Mesothelial cell of epicardium (in vitro differentiated cells): Measurements from ENCODE around the gene SYNDIG1. TPM values are rescaled to one million over a fixed set of nuclear protein-coding genes. Genes with fewer than 3 reads are reported as not detected.

ENCODE experiments used
- DNase-seq, 2 experiments: peaks; one replicate each; pipeline ENCODE4 v3.0.0; 2021; ENCODE audit warnings: low spot score in 2 of 2; ENCODE audit not compliant: unreplicated experiment in 2 of 2
- H3K27ac Mint-ChIP-seq: 2 replicates; pipeline ENCODE4 v1.8.0; 2021; ENCODE audit warnings: mixed read lengths
- H3K27me3 Mint-ChIP-seq: 2 replicates; pipeline ENCODE4 v1.8.0; 2021; ENCODE audit warnings: low read depth, mixed read lengths
- H3K36me3 Mint-ChIP-seq: 2 replicates; pipeline ENCODE4 v1.8.0; 2021; ENCODE audit warnings: mixed read lengths
- H3K4me1 Mint-ChIP-seq: 2 replicates; pipeline ENCODE4 v1.8.0; 2021; ENCODE audit warnings: mixed read lengths
- H3K4me3 Mint-ChIP-seq: 2 replicates; pipeline ENCODE4 v1.8.0; 2021; ENCODE audit warnings: mild to moderate bottlenecking, moderate library complexity, mixed read lengths
- H3K9me3 Mint-ChIP-seq: 2 replicates; pipeline ENCODE4 v1.8.0; 2021; ENCODE audit warnings: mixed read lengths
- total RNA-seq: library from RNA; stranded (reverse); gene quantifications from 3 replicates; pipeline ENCODE4 v1.2.1, GENCODE V29; 2021
- TF ChIP-seq, protein P1 (sequence below): fragments of 200-600 bp; sonication (generic); IDR thresholded peaks from one replicate; pipeline ENCODE4 v1.5.0; 2021; ENCODE audit warnings: antibody characterized with exemption; ENCODE audit not compliant: unreplicated experiment

Gene SYNDIG1
- total RNA-seq, 1 donor from 2014 or later = 0.80 TPM

DNA sequence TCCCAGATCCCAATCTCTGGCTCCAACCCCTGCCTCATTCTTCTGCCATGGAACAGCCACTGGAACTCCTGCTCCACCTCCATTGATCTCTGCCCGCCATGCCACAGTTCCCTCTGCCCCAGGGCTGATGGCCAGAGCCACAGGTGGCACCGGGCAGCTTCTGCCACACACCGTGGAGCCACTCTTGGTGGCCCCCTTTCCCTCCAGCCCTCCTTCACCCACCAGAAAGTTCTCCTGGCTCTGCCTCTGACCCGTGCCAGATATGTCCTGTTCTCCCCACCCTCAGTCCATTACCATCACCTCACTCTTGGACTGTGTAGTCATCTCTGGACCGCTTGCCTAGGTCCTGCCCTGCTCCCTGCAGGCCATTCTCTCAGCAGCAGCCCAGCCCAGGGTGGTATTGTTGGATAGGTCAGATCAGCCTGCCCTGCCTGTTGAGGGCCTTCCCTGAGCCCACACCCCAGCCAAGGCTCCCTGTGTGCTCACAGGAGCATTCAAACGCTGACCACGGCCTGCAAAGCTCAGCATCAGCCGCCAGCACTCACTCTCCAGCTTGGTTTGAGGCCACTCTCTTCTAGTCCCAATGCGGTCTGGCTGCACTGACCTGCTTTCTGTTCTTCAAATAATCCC lies 16.8 kb upstream of the SYNDIG1 start:
- peaks cover 28% of the 10 kb centered on the region for H3K27me3 Mint-ChIP-seq
- DNase-seq = no peak
- no peaks in the 10 kb centered on the region for H3K36me3 Mint-ChIP-seq
- no peaks in the 10 kb centered on the region for H3K9me3 Mint-ChIP-seq
- no peak overlapping the region for H3K27ac Mint-ChIP-seq
- TF ChIP-seq, protein P1, sequence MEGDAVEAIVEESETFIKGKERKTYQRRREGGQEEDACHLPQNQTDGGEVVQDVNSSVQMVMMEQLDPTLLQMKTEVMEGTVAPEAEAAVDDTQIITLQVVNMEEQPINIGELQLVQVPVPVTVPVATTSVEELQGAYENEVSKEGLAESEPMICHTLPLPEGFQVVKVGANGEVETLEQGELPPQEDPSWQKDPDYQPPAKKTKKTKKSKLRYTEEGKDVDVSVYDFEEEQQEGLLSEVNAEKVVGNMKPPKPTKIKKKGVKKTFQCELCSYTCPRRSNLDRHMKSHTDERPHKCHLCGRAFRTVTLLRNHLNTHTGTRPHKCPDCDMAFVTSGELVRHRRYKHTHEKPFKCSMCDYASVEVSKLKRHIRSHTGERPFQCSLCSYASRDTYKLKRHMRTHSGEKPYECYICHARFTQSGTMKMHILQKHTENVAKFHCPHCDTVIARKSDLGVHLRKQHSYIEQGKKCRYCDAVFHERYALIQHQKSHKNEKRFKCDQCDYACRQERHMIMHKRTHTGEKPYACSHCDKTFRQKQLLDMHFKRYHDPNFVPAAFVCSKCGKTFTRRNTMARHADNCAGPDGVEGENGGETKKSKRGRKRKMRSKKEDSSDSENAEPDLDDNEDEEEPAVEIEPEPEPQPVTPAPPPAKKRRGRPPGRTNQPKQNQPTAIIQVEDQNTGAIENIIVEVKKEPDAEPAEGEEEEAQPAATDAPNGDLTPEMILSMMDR = no peak
- H3K4me1 Mint-ChIP-seq = no peaks in the 10 kb centered on the region
- H3K4me3 Mint-ChIP-seq = no peak overlapping the region

DNA sequence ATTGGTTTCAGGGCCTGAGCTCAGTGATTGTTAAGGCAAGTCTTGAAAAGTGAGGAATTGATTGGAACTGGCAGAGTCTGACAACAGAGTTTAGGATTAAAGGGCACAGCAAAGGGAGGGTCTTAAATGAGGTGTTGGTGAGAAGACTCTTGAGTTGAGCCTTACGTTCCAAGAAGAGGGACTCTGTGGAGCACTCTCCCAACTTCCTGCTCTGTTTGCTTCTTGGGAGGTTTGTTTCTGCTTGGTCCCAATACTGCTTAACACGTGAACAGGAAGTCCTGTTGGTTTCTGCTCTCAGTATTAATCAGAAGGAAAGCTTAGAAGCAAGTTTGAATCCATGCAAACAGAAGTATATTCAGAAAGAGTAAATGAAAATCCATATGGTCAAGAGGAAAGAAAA lies 15.6 kb upstream of the SYNDIG1 start:
- TF ChIP-seq, protein P1 = no peak
- no peak for DNase-seq
- Mint-ChIP-seq H3K9me3 (no peaks in the 10 kb centered on the region), H3K27me3 (peaks cover 34% of the 10 kb centered on the region), H3K27ac (no peak overlapping the region), H3K36me3 (no peaks in the 10 kb centered on the region), H3K4me3 (no peak overlapping the region), H3K4me1 (no peaks in the 10 kb centered on the region)

DNA sequence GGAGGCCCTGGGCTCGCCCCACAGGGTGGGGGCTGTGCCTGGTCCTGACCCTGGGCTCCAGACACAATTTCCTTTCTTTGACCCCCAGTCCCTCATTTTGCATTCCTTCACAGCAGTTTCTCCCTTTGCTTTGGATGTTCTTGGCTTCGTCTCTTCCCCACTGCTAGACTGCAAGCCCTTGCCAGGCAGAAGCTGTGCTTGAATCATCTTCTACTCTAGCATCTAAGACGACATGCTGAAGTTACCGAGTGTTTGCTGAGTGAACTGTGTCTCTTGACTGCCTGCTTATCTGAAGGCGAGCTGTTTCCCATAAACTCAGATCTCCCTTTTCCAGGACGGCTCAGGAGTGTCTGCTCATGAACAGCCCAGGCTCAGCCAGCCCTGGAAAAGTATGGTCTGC lies 14.3 kb upstream of the SYNDIG1 start:
- DNase-seq = no peak
- Mint-ChIP-seq H3K4me3 (no peak overlapping the region), H3K9me3 (no peaks in the 10 kb centered on the region), H3K36me3 (no peaks in the 10 kb centered on the region), H3K27me3 (peaks cover 35% of the 10 kb centered on the region), H3K27ac (no peak overlapping the region), H3K4me1 (no peaks in the 10 kb centered on the region)
- TF ChIP-seq, protein P1 = no peak

DNA sequence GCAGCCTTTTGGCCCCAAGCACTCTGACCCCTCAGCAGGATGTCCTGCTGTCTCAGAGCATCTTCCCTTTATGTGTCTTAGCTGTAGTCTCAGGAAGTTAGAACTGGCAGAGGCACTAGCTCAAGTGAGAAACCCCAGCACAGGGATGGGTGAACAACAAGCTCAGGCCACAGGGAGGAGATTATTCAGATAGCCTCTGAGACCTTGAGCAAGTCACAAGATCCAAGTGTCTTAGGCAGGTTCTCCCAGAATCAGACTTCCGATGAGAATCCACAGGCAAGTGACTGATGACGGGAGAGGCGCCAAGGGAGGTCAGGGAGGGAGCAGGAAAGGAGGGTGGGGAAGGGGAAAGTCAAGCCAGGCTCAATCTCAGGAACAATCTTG lies 13.0 kb upstream of the SYNDIG1 start:
- no peaks in the 10 kb centered on the region for H3K36me3 Mint-ChIP-seq
- DNase-seq = no peak
- H3K4me3 Mint-ChIP-seq = no peak overlapping the region
- no peak overlapping the region for H3K27ac Mint-ChIP-seq
- no peaks in the 10 kb centered on the region for H3K4me1 Mint-ChIP-seq
- H3K9me3 Mint-ChIP-seq = no peaks in the 10 kb centered on the region
- H3K27me3 Mint-ChIP-seq = peaks cover 40% of the 10 kb centered on the region
- TF ChIP-seq, protein P1 = no peak

DNA sequence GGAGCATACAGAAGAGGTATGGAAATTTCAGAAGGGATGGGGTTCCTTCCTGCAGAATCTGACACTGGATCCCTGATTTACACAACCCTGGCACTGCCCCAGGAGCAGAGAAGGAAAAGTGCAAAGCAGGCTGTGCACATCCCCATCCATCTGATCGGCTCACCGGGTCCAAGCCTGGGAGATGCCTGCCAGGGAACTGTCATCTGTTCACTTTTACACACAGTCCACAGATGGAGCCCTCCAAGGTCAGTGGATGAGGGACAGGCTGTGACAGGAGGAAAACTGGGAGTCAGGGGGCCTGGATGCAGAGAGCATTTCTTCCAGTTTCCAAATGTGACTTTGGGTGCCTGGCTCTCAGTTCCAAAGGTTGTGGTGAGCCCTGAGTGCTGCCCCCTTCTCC lies 11.0 kb upstream of the SYNDIG1 start:
- Mint-ChIP-seq H3K4me1 (no peaks in the 10 kb centered on the region), H3K4me3 (no peak overlapping the region), H3K27me3 (peaks cover 50% of the 10 kb centered on the region), H3K9me3 (no peaks in the 10 kb centered on the region), H3K36me3 (no peaks in the 10 kb centered on the region), H3K27ac (no peak overlapping the region)
- TF ChIP-seq, protein P1 = no peak
- no peak for DNase-seq

DNA sequence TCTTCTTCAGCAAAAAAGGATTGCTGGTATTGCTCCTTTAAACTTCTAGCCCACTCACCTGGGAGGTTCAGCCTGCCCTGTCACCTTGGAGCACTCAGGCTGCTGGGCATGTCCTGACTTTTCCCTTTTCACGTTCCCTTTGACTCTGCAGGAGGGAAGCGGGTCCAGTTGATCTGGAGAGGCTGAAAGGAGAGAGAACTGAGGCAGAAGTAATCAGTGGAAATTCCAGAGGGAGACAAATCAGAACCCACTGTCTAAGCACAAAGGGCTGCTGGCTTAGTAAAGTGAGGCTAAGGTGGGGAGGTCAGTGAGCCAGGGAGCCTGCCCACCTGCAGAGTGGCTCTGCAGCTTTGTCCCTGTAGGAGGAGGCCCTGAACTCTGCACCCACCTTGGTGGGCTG lies 9.7 kb upstream of the SYNDIG1 start:
- Mint-ChIP-seq H3K4me3 (no peak overlapping the region), H3K27ac (no peak overlapping the region), H3K4me1 (no peaks in the 10 kb centered on the region), H3K9me3 (no peaks in the 10 kb centered on the region), H3K27me3 (peaks cover 61% of the 10 kb centered on the region), H3K36me3 (no peaks in the 10 kb centered on the region)
- DNase-seq = no peak
- TF ChIP-seq, protein P1 = no peak
